ENCODE results near the gene WBP2NL.

GRCh38 chr22:42041784-42042183 is 43.2 kb downstream of the WBP2NL start:
- TF ChIP-seq CTCF (conservative IDR thresholded peaks at IDR 0.05; ENCODE audit: low read length) = no peak
- TF ChIP-seq EZH2phosphoT487 (IDR thresholded peaks at IDR 0.05; ENCODE audit: borderline replicate concordance) = no peak
